Endothelial cell of umbilical vein (primary cell): ENCODE measurements around the gene PHAF1. TPM values are rescaled to one million over a fixed set of nuclear protein-coding genes. Genes with fewer than 3 reads are reported as not detected.

ENCODE experiments used
- BruUV-seq: library from RNA; stranded (reverse); fragments of 400-500 nt; replicated peaks from 2 replicates; lab custom pipeline; 2021; lab: Mats Ljungman, UMichigan
- CTCF ChIA-PET: fragments of 300-600, 350-600 bp; sonication (Branson Sonifier 250); formaldehyde crosslinking; loops from one replicate; lab custom pipeline; 2021; ENCODE audit warnings: antibody characterized with exemption, inconsistent platforms; lab: Charles Lee
- POLR2A ChIA-PET: fragments of 300-600, 350-600 bp; sonication (Branson Sonifier 250); formaldehyde crosslinking; loops from one replicate; lab custom pipeline; 2021; ENCODE audit warnings: antibody characterized with exemption, inconsistent platforms; lab: Charles Lee
- DNase-seq: peaks from one replicate; pipeline ENCODE4 v3.0.0-alpha.2; 2011; ENCODE audit warnings: low read depth, low spot score
- FAIRE-seq: peaks from 2 replicates; lab custom pipeline; 2011; peaks lifted over from hg19 to GRCh38; lab: Jason Lieb, UNC
- H2AFZ ChIP-seq: 2 replicates; pipeline ENCODE4 v1.6.0; 2012; ENCODE audit warnings: low read depth, low read length, control low read depth, inconsistent platforms
- H3K27ac ChIP-seq: 2 replicates; pipeline ENCODE4 v1.5.1; 2011; ENCODE audit warnings: low read depth, mild to moderate bottlenecking, control low read depth, low read length, moderate library complexity; ENCODE audit not compliant: insufficient read depth
- H3K27me3 ChIP-seq, 2 experiments: 2 replicates each; pipeline versions ENCODE4 v1.6.0 to v1.6.1; 2011; ENCODE audit warnings: low read length in 2 of 2, mixed read lengths in 1 of 2; ENCODE audit not compliant: control insufficient read depth in 2 of 2, insufficient read depth in 2 of 2
- H3K36me3 ChIP-seq, 2 experiments: 2 replicates in 1 of 2; 3 replicates in 1 of 2; pipeline ENCODE4 v1.5.1; 2011; ENCODE audit warnings: low read length in 2 of 2, mild to moderate bottlenecking in 1 of 2, moderate library complexity in 1 of 2; ENCODE audit not compliant: control insufficient read depth in 2 of 2, insufficient read depth in 2 of 2; ENCODE audit errors: extremely low read depth in 1 of 2
- H3K4me1 ChIP-seq: 3 replicates; pipeline ENCODE4 v1.5.1; 2011; ENCODE audit warnings: mild to moderate bottlenecking, low read length; ENCODE audit not compliant: control insufficient read depth, insufficient read depth; ENCODE audit errors: extremely low read depth
- H3K4me2 ChIP-seq: 2 replicates; pipeline ENCODE4 v1.6.1; 2011; ENCODE audit warnings: low read length, control low read depth, mixed read lengths; ENCODE audit not compliant: insufficient read depth
- H3K4me3 ChIP-seq, 3 experiments: fragments of 200-600 bp in 1 of 3; sonication (generic), shearing (Covaris generic) in 1 of 3; replicated peaks in 1 of 3; 2 replicates each; pipeline ENCODE4 v1.5.1; 2011 to 2016; ENCODE audit warnings: control low read depth in 3 of 3, low read length in 3 of 3, mild to moderate bottlenecking in 2 of 3, inconsistent platforms in 1 of 3, low read depth in 1 of 3, moderate library complexity in 1 of 3; ENCODE audit not compliant: insufficient read depth in 1 of 3
- H3K79me2 ChIP-seq: 2 replicates; pipeline ENCODE4 v1.6.0; 2012; ENCODE audit warnings: low read length, inconsistent platforms; ENCODE audit not compliant: control insufficient read depth, insufficient read depth
- H3K9ac ChIP-seq: replicated peaks from 2 replicates; pipeline ENCODE3; 2011; ENCODE audit warnings: low read length, control low read depth; ENCODE audit not compliant: insufficient read depth; ENCODE audit errors: extremely low read depth
- H3K9me1 ChIP-seq: replicated peaks from 3 replicates; pipeline ENCODE4 v1.6.0; 2011; ENCODE audit warnings: mild to moderate bottlenecking, low read length; ENCODE audit not compliant: control insufficient read depth, insufficient read depth; ENCODE audit errors: extremely low read depth
- H3K9me3 ChIP-seq: replicated peaks from 2 replicates; pipeline ENCODE4 v1.5.1; 2012; ENCODE audit warnings: low read length, inconsistent platforms; ENCODE audit not compliant: control insufficient read depth, insufficient read depth
- H4K20me1 ChIP-seq: replicated peaks from 2 replicates; pipeline ENCODE3; 2011; ENCODE audit warnings: mild to moderate bottlenecking, low read length; ENCODE audit not compliant: control insufficient read depth, insufficient read depth; ENCODE audit errors: extremely low read depth
- EZH2 ChIP-seq: IDR thresholded peaks from 2 replicates; pipeline ENCODE4 v1.6.1; 2012; ENCODE audit warnings: borderline replicate concordance, low read depth, mild to moderate bottlenecking, moderate library complexity, low read length, inconsistent platforms; ENCODE audit not compliant: severe bottlenecking
- FOS ChIP-seq: IDR thresholded peaks from 2 replicates; pipeline ENCODE4 v1.6.1; 2011; ENCODE audit warnings: mild to moderate bottlenecking, low read length, moderate library complexity, borderline replicate concordance; ENCODE audit not compliant: insufficient read depth
- GATA2 ChIP-seq: IDR thresholded peaks from 2 replicates; pipeline ENCODE4 v1.7.0; 2011; ENCODE audit warnings: low read depth, mild to moderate bottlenecking, moderate library complexity, mixed read lengths, low read length; ENCODE audit not compliant: insufficient read length, insufficient read depth
- JUN ChIP-seq: IDR thresholded peaks from 2 replicates; pipeline ENCODE4 v1.6.1; 2011; ENCODE audit warnings: borderline replicate concordance, low read depth; ENCODE audit not compliant: insufficient read length, insufficient read depth
- MAX ChIP-seq: IDR thresholded peaks from 2 replicates; pipeline ENCODE4 v1.6.1; 2011; ENCODE audit not compliant: insufficient read depth, insufficient read length
- MYC ChIP-seq: IDR thresholded peaks from one replicate; pipeline ENCODE4 v1.6.1; 2011; ENCODE audit warnings: mild to moderate bottlenecking, low read depth, low read length
- POLR2A ChIP-seq: IDR thresholded peaks from 2 replicates; pipeline ENCODE4 v1.6.1; 2012; ENCODE audit warnings: low read depth, mild to moderate bottlenecking, control low read depth, low read length
- POLR2AphosphoS5 ChIP-seq: IDR thresholded peaks from 2 replicates; pipeline ENCODE4 v1.6.1; 2012; ENCODE audit warnings: low read depth, mild to moderate bottlenecking, control low read depth, low read length, moderate library complexity; ENCODE audit not compliant: insufficient read depth
- dilution Hi-C: fragments of 300-500 bp; cut with MboI; formaldehyde crosslinking; loops from one replicate; pipeline ENCODE4 v1.15.0; 2019; ENCODE audit warnings: low sequenced_read_pairs; ENCODE audit not compliant: extremely low pct_ligation_motif_present
- intact Hi-C: fragments of 100-400 bp; cut with micrococcal nuclease; formaldehyde crosslinking; loops from one replicate; pipeline ENCODE4 v1.10.0; 2022
- polyA plus RNA-seq, 4 experiments: library from polyadenylated mRNA; depleted of rRNA in 3 of 4; stranded (reverse) in 3 of 4; unstranded in 1 of 4; fragments of >200 nt; gene quantifications; 2 replicates each; pipeline versions ENCODE4 v1.2.1 to v1.2.3, GENCODE V29; 2011 to 2012; ENCODE audit warnings: missing spikeins in 1 of 4
- total RNA-seq: library from RNA; stranded (reverse); gene quantifications from 2 replicates; pipeline ENCODE4 v1.2.3, GENCODE V29; 2021
- TF ChIP-seq, protein P1 (sequence below), 2 donors: IDR thresholded peaks; 1 replicate in 1 of 2; 2 replicates in 1 of 2; pipeline ENCODE4 v1.5.1; 2011; ENCODE audit warnings: low read length in 2 of 2, mild to moderate bottlenecking in 2 of 2, moderate library complexity in 2 of 2, control low read depth in 1 of 2, inconsistent platforms in 1 of 2, low read depth in 1 of 2; ENCODE audit not compliant: insufficient read depth in 1 of 2; ENCODE audit errors: extremely low read depth in 1 of 2

PHAF1 gene
- total and polyA plus RNA-seq, 2 donors (not counting 3 experiments of a cell fraction or from before 2014, with no cell fraction given), result 18.5 to 21.9 TPM

DNA sequence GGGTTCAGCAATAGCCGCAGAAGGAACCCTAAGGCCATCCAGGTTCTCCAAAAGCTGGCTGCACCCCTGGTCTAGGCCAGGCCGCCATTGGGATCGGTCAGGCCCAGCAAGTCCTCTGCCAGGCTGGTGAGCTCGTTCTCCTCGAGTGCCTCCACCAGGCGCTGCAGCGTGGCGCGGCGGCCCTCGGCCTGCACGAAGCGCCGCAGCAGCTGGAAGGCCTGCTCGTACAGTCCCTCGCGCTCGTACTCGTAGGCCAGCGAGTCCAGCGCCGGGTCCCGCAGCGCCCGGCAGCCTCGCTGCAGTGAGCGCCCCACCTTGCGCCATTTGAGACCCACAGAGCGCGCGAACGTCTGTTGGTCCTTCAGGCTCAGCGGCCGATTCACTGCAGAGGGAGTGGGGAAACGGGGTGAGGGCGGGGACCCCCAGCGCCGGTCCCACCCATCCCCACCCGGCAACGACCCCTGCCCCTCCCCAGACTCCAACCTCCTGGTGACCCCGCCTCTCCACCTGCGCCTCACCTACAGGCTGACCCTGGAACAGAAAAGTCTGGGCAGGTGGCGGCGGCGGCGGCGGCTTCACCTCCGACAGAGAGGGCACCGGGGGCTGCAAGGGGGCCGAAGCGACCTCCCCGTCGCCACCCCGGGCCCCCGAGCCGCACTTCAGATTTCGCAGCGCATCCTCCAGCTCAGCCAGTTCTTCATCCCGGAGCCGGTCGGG, 45.0 kb downstream of the PHAF1 start:
- Histone ChIP-seq H3K27ac (no peak overlapping the region), H3K4me3 (peak overlapping the region in 1 of 3 experiments; percentile 15), H4K20me1 (no peaks in the 10 kb centered on the region), H2AFZ (no peak overlapping the region), H3K27me3 (peaks cover 2 to 7% of the 10 kb centered on the region in 2 experiments), H3K9ac (no peak overlapping the region), H3K36me3 (no peaks in the 10 kb centered on the region), H3K9me1 (no peaks in the 10 kb centered on the region), H3K79me2 (no peaks in the 10 kb centered on the region), H3K4me2 (peak overlapping the region; percentile 44), H3K9me3 (no peaks in the 10 kb centered on the region), H3K4me1 (peaks cover 3% of the 10 kb centered on the region)
- dilution Hi-C loops, result no loop called here
- intact Hi-C loops, result loop anchor here (1.0 kb wide), 3 partner anchors 50 to 177 kb away; no protein-coding TSS in a partner anchor
- POLR2A ChIA-PET, result interaction anchor here (1.2 kb wide), 1 partner anchor 137 kb away, joined by 12 read pairs; no protein-coding TSS in a partner anchor
- TF ChIP-seq POLR2AphosphoS5 (no peak), FOS (no peak), GATA2 (no peak), POLR2A (no peak), EZH2 (no peak), MYC (no peak), MAX (no peak), JUN (no peak)
- TF ChIP-seq, protein P1, sequence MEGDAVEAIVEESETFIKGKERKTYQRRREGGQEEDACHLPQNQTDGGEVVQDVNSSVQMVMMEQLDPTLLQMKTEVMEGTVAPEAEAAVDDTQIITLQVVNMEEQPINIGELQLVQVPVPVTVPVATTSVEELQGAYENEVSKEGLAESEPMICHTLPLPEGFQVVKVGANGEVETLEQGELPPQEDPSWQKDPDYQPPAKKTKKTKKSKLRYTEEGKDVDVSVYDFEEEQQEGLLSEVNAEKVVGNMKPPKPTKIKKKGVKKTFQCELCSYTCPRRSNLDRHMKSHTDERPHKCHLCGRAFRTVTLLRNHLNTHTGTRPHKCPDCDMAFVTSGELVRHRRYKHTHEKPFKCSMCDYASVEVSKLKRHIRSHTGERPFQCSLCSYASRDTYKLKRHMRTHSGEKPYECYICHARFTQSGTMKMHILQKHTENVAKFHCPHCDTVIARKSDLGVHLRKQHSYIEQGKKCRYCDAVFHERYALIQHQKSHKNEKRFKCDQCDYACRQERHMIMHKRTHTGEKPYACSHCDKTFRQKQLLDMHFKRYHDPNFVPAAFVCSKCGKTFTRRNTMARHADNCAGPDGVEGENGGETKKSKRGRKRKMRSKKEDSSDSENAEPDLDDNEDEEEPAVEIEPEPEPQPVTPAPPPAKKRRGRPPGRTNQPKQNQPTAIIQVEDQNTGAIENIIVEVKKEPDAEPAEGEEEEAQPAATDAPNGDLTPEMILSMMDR (IDR thresholded peaks at IDR 0.05; ENCODE audit: extremely low read depth in 1 of 2, insufficient read depth in 1 of 2, low read depth in 1 of 2, low read length in 2 of 2), result no peak
- no TSS peak for BruUV-seq
- CTCF ChIA-PET, result interaction anchor here (0.6 to 8.2 kb wide), 64 partner anchors 8 to 324 kb away, joined by 3 to 302 read pairs (median 7); partner anchors contain the start of genes CDH16, CES3, CES4A and CIAO2B
- FAIRE-seq (no peak), DNase-seq (no peak)
